Measurements from ENCODE around the gene WDR55.
"Not testable (repeated sequence)": the region's sequence is repeated elsewhere in the genome, so short reads cannot be mapped to it uniquely, and the experiment has no call there.

WDR55 gene

GRCh38 chr5:140711794-140712193 is 47.1 kb downstream of the WDR55 start:
- DNase-seq = no peak

- no peak for DNase-seq
Measured at GRCh38 chr5:140713562-140714094, 48.9 kb downstream of the WDR55 start.

- DNase-seq = not testable (repeated sequence)
Measured at GRCh38 chr5:140716238-140716637, 51.5 kb downstream of the WDR55 start.

- no peak for DNase-seq
Measured at GRCh38 chr5:140718266-140718592, 53.5 kb downstream of the WDR55 start.

GRCh38 chr5:140720738-140721137 is 56.0 kb downstream of the WDR55 start:
- DNase-seq = not testable (repeated sequence)

- not testable (repeated sequence) for DNase-seq
Measured at GRCh38 chr5:140721395-140721794, 56.7 kb downstream of the WDR55 start.

All from hippocampal formation (tissue), 2 donors.